GM12864 (cell line): ENCODE data around the gene B4GALNT1.
"Not testable (repeated sequence)": the region's sequence is repeated elsewhere in the genome, so short reads cannot be mapped to it uniquely, and the experiment has no call there.

Experiments used
- DNase-seq: peaks from one replicate; pipeline ENCODE4 v3.0.0-alpha.2; 2011; ENCODE audit warnings: low read depth
- H3K4me3 ChIP-seq: 2 replicates; pipeline ENCODE4 v1.5.1; 2011; ENCODE audit warnings: mild to moderate bottlenecking, low read depth, low read length, control low read depth
- TF ChIP-seq, protein P1 (sequence below): IDR thresholded peaks from 2 replicates; pipeline ENCODE4 v1.5.1; 2011; ENCODE audit warnings: low read depth, mild to moderate bottlenecking, moderate library complexity, low read length, control low read depth, inconsistent platforms; ENCODE audit errors: missing control alignments

The B4GALNT1 gene

DNA sequence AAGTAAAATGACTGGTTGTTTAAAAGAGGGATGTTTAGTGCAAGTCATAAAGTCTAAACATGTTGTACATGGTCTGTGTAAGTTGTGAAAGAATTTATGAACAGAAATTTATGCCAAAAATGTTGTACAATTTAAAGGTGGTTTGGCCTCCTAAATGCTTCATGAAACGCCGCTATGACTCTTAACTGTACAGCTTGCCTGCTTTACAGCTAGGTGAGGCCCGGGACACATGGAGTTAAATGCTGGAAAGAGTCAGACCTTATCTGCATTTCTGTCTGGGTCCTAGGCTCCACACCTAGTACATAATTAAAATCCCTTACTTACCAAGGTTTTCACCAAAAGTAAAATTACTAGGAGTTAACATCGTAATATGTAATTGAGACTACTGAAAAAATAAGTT, 28.4 kb upstream of the B4GALNT1 start:
- TF ChIP-seq, protein P1, sequence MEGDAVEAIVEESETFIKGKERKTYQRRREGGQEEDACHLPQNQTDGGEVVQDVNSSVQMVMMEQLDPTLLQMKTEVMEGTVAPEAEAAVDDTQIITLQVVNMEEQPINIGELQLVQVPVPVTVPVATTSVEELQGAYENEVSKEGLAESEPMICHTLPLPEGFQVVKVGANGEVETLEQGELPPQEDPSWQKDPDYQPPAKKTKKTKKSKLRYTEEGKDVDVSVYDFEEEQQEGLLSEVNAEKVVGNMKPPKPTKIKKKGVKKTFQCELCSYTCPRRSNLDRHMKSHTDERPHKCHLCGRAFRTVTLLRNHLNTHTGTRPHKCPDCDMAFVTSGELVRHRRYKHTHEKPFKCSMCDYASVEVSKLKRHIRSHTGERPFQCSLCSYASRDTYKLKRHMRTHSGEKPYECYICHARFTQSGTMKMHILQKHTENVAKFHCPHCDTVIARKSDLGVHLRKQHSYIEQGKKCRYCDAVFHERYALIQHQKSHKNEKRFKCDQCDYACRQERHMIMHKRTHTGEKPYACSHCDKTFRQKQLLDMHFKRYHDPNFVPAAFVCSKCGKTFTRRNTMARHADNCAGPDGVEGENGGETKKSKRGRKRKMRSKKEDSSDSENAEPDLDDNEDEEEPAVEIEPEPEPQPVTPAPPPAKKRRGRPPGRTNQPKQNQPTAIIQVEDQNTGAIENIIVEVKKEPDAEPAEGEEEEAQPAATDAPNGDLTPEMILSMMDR, result no peak
- no peak overlapping the region for H3K4me3 ChIP-seq
- no peak for DNase-seq

DNA sequence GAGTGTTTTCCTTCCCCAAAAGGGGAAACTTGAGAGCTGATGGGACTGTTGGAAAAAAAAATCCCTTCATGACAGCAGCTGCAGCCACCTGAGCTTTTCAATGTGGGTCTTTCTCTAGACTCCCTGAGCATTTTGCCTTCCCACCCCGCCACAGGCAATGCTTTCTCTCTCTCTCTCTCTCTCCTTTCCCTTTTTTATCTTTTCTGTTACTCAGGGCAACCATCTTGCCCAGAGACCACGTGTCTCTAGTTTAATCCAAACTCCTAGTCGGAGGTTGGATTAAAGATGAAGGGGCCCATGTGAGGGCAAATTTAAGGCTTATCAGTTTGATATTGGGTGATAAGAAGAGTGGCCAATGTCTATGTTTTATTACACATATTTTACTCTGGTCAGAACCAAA, 25.9 kb upstream of the B4GALNT1 start:
- TF ChIP-seq, protein P1, result no peak
- no peak overlapping the region for H3K4me3 ChIP-seq
- no peak for DNase-seq

DNA sequence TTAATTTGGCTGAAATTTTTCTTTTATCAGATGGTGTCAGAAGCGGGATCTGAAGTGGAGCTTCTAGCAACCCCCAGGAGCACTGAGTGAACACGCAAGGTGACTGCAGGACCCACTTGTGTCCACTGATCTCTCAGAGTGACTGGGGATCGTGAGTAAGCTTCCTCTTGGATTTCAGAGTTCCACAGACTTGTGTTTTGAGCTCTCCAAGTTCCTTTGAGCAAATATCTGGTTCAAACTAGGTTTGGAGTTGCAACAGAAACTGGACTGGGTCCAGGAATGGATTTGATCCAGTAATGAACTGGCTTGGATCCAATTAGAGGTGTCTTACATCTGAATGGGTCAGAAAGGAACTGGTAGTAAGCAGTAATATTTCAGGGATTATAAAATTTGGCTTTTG, 24.7 kb upstream of the B4GALNT1 start:
- H3K4me3 ChIP-seq, result no peak overlapping the region
- DNase-seq, result no peak
- TF ChIP-seq, protein P1, result no peak

DNA sequence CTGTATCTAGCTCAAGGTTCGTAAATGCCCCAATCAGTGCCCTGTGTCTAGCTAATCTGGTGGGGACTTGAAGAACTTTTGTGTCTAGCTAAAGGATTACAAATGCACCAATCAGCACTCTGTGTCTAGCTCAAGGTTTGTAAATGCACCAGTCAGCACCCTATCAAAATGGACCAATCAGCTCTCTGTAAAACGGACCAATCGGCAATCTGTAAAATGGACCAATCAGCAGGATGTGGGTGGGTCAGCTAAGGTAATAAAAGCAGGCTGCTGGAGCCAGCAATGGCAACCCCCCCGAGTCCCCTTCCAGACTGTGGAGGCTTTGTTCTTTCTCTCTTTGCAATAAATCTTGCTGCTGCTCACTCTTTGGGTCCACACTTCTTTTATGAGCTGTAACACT, 23.4 kb upstream of the B4GALNT1 start:
- not testable (repeated sequence) for DNase-seq, H3K4me3 ChIP-seq

DNA sequence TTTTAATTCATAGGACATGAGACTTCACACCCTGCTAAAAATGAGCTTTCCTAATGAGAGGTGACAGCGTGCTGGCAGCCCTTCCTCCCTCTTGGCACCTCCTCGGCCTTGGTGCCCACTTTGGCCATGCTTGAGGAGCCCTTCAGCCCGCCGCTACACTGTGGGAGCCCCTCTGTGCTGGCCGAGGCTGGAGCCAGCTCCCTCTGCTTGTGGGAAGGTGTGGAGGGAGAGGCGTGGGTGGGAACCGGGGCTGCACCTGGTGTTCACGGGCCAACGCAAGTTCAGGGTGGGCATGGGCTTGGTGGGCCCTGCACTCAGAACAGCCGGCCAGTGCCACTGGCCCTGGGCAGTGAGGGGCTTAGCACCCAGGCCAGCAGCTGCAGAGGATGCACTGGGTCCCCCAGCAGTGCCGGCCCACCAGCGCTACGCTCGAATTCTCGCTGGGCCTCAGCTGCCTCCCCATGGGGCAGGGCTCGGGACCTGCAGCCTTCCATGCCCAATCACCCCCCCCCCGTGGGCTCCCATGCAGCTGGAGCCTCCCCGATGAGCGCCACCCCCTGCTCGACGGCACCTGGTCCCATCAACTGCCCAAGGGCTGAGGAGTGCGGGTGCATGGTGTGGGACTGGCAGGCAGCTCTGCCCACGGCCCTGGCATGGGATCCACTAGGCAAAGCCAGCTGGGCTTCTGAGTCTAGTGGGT, 22.7 kb upstream of the B4GALNT1 start:
- DNase-seq, result no peak
- no peak overlapping the region for H3K4me3 ChIP-seq
- TF ChIP-seq, protein P1, result no peak

DNA sequence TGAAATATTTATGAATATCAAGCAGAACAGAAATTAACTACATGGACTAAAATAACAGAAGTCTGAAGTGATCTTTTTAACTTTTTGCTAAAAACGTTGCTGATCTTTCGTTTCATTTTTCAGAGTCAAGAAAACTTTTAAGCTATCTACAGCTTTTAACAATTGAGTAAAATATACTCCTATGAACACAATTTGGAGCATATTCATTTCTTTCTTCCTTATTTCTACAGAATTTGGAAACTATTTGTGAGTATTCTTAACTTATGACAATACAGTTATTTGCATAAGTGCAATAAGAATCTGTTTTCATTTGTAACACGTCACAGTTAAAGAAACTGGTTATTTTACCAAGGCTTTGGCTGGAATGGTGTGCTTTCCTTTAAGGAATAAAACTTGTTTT, 21.0 kb upstream of the B4GALNT1 start:
- TF ChIP-seq, protein P1, result no peak
- H3K4me3 ChIP-seq, result no peak overlapping the region
- DNase-seq, result no peak

DNA sequence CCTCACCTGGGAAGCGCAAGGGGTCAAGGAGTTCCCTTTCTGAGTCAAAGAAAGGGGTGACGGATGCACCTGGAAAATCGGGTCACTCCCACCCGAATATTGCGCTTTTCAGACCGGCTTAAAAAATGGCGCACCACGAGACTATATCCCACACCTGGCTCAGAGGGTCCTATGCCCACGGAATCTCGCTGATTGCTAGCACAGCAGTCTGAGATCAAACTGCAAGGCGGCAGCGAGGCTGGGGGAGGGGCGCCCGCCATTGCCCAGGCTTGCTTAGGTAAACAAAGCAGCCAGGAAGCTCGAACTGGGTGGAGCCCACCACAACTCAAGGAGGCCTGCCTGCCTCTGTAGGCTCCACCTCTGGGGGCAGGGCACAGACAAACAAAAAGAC, 13.7 kb upstream of the B4GALNT1 start:
- H3K4me3 ChIP-seq, DNase-seq: not testable (repeated sequence)

DNA sequence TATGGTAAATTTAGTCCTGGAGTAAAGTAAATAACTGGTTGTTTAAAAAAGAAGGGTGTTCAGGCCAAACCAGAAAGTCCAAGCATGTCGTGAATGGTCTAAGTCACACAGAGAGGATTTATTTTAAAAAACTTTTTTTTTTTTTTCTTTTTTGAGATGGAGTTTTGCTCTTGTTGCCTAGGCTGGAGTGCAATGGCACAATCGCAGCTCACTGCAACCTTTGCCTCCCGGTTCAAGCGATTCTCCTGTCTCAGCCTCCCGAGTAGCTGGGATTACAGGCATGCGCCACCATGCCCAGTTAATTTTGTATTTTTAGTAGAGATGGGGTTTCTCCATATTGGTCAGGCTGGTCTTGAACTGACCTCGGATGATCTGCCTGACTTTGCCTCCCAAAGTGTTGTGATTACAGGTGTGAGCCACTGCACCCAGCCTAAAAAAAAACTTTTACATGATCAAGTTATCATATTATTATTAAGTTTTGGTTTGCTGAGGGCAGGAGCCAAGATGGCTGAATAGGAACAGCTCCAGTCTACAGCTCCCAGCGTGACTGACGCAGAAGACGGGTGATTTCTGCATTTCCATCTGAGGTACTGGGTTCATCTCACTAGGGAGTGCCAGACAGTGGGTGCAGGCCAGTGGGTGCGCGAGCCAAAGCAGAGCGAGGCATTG, 13.1 kb upstream of the B4GALNT1 start:
- not testable (repeated sequence) for DNase-seq, H3K4me3 ChIP-seq
